SK-N-MC (cell line): ENCODE measurements around the gene SDK1.

ENCODE experiments used
- EZH2 ChIP-seq: fragments of 200-600 bp; sonication (generic); IDR thresholded peaks from one replicate; pipeline ENCODE4 v1.6.1; 2017; ENCODE audit warnings: antibody characterized with exemption
- FOXP2 ChIP-seq: optimal IDR thresholded peaks from 2 replicates; pipeline ENCODE3; 2011; ENCODE audit warnings: mild to moderate bottlenecking, moderate library complexity; ENCODE audit not compliant: insufficient read depth; ENCODE audit errors: extremely low read length, control extremely low read depth

DNA sequence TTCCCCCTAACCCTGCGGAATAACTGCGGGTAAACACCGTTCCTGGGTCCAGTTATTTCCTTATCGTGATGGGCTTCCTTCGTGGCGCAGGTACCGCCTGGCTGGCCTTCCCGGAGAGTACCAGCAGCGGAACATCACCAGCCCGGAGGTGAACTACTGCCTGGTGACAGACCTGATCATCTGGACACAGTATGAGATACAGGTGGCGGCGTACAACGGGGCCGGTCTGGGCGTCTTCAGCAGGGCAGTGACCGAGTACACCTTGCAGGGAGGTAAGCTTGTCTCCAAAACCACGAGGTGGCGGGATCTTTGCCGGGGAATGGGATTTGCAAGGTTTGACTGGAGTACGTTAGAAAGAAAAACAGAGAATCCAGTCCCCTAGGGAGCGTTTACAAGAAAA, 716.0 kb downstream of the SDK1 start:
- TF ChIP-seq FOXP2: no peak
- TF ChIP-seq EZH2: no peak
